GM12872 (cell line): Measurements from ENCODE around the gene ODAPH.

Source experiments
- TF ChIP-seq, protein P1 (sequence below): IDR thresholded peaks from 3 replicates; pipeline ENCODE4 v1.5.1; 2011; ENCODE audit warnings: low read depth, mild to moderate bottlenecking, low read length, moderate library complexity; ENCODE audit not compliant: insufficient read depth

Gene ODAPH

DNA sequence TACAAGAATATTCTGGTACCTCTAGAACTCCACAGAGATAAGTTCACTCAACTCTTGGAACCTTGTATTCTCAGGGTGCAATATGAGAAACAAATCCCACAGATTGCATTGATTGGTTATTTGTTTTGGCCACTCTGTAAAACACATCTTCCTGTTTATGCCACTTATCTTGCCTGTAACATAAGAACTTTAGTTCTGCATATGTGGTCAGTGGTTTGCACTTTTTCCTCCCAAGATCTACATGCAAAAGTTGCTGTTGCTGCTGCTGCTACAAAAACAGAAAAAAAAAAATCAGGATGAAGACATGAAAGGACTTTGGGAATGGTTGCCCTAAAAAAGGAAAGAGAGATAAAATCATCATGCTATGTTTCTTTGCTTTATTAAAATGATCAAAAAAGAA lies 9.6 kb downstream of the ODAPH start:
- TF ChIP-seq, protein P1, sequence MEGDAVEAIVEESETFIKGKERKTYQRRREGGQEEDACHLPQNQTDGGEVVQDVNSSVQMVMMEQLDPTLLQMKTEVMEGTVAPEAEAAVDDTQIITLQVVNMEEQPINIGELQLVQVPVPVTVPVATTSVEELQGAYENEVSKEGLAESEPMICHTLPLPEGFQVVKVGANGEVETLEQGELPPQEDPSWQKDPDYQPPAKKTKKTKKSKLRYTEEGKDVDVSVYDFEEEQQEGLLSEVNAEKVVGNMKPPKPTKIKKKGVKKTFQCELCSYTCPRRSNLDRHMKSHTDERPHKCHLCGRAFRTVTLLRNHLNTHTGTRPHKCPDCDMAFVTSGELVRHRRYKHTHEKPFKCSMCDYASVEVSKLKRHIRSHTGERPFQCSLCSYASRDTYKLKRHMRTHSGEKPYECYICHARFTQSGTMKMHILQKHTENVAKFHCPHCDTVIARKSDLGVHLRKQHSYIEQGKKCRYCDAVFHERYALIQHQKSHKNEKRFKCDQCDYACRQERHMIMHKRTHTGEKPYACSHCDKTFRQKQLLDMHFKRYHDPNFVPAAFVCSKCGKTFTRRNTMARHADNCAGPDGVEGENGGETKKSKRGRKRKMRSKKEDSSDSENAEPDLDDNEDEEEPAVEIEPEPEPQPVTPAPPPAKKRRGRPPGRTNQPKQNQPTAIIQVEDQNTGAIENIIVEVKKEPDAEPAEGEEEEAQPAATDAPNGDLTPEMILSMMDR: no peak

GRCh38 chr4:75566911-75567310 lies 11.0 kb downstream of the ODAPH start:
- TF ChIP-seq, protein P1: no peak

GRCh38 chr4:75567725-75568124 lies 11.9 kb downstream of the ODAPH start:
- TF ChIP-seq, protein P1: no peak

DNA sequence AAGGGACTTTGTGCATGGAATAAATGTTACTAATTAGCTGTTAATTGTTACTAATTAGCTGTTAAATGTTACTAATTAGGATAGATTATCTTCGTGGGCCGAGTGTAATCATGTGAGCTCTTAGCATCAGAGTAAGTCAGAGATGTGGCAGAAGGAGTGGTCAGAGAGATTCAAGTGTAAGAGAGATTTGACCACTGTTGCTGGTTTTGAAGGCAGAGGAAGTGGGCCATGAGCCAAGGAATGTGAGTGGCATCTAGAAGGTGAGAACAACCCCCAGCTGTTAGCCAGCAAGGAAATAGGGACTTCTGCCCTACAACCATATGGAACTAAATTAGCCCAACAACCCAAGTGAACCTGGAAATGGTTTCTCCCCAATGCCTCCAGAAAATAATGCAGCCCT lies 28.2 kb downstream of the ODAPH start:
- TF ChIP-seq, protein P1: no peak

DNA sequence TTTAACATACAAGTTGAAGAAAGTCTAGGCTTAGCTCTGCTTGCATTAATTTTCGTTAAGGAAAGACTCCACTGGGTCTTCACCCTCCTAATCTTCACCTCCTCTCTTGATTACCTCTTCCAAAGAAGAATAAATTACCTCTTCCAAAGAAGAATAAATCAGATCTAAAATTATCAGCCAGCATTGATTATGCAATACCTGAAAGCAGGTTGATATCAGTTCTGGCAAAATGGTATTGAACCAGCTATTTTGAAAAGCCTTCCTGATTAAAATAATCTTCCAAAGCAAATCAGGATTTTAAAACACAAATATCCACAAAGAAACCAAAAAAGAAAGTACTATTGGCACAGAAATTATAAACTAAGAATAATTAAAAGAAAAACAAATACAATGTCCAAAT lies 37.5 kb downstream of the ODAPH start:
- TF ChIP-seq, protein P1: no peak

- TF ChIP-seq, protein P1: no peak
These were observed 40.2 kb downstream of the ODAPH start for GRCh38 chr4:75596061-75596460.

DNA sequence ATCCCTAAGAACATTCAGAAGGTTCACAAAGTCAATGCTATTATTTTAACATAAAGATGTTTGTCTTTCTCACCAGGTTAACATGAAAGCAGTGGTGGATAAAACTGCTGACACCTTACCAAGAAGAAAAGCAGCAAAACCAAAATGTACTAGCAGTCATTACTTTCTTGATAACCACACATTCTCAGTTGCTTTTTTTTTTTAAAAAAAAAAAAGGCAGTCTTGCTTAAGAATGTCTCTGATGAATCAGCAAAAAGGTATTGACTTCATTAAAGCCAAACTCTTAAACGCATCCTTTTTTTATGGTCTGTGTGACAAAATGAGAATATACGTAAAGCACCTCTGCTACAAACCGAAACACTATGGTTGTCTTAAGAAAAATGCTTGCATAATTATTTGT lies 42.5 kb downstream of the ODAPH start:
- TF ChIP-seq, protein P1: no peak

DNA sequence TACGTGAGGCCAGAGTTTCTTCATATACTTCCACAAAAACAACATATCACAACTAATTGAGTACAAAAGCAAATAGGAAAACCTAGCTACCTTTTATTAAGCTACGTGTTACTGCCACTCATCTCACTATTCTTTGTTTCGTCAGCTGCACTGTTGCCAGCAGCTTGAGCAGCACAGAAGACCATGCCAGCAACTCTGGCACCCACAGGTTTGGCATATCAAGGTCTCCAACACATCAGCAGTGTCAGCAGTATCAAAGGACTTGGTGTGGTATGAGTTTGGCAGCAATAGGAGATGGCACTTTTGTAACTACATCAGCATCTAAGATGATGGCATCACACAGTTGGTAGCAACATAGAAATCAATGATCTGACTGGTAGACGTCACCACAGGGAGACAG lies 43.8 kb downstream of the ODAPH start:
- TF ChIP-seq, protein P1: no peak
